Fibroblast of villous mesenchyme (primary cell): Measurements from ENCODE around the gene S1PR1. TPM values are rescaled to one million over a fixed set of nuclear protein-coding genes. Genes with fewer than 3 reads are reported as not detected.

ENCODE experiments used
- DNase-seq: peaks from one replicate; pipeline ENCODE4 v3.0.0-alpha.2; 2010; ENCODE audit warnings: low read depth
- H3K4me3 ChIP-seq: 2 replicates; pipeline ENCODE4 v1.5.1; 2011; ENCODE audit warnings: low read depth, mild to moderate bottlenecking, low read length
- total RNA-seq: library from RNA; depleted of rRNA; stranded (reverse); fragments of >200 nt; gene quantifications from 2 replicates; pipeline ENCODE4 v1.2.3, GENCODE V29; 2012
- TF ChIP-seq, protein P1 (sequence below): IDR thresholded peaks from 2 replicates; pipeline ENCODE4 v1.5.1; 2012; ENCODE audit warnings: low read depth, mild to moderate bottlenecking, low read length; ENCODE audit not compliant: insufficient read depth

S1PR1 gene
- total RNA-seq, 1 donor = 9.9 TPM

DNA sequence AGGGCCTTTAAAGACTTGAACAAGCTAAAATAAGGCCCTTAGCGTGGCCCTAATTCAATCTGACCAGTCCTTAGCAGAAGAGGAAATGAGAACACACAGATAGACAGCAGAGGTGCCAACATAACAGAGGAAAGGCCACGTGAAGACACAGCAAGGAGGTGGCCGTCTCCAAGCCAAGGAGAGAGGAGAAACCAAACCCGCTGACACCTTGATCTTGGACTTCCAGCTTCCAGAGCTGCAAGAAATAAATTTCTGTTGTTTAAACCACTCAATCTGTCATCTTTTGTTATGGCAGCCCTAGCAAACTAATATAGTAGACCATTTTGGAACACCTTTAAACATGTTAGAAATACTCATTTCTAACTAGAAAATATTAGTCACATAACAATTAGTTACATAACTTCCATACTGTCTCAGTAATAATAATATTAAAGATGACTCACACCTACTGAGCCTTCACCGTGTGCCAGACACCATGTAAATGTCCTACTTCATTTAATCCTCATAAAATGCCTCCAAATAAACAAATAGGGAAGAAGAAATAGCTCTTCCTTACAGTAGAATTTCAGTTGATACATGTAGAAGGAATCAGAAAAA is 47.9 kb downstream of the S1PR1 start:
- H3K4me3 ChIP-seq = no peak overlapping the region
- TF ChIP-seq, protein P1, sequence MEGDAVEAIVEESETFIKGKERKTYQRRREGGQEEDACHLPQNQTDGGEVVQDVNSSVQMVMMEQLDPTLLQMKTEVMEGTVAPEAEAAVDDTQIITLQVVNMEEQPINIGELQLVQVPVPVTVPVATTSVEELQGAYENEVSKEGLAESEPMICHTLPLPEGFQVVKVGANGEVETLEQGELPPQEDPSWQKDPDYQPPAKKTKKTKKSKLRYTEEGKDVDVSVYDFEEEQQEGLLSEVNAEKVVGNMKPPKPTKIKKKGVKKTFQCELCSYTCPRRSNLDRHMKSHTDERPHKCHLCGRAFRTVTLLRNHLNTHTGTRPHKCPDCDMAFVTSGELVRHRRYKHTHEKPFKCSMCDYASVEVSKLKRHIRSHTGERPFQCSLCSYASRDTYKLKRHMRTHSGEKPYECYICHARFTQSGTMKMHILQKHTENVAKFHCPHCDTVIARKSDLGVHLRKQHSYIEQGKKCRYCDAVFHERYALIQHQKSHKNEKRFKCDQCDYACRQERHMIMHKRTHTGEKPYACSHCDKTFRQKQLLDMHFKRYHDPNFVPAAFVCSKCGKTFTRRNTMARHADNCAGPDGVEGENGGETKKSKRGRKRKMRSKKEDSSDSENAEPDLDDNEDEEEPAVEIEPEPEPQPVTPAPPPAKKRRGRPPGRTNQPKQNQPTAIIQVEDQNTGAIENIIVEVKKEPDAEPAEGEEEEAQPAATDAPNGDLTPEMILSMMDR = no peak
- no peak for DNase-seq

DNA sequence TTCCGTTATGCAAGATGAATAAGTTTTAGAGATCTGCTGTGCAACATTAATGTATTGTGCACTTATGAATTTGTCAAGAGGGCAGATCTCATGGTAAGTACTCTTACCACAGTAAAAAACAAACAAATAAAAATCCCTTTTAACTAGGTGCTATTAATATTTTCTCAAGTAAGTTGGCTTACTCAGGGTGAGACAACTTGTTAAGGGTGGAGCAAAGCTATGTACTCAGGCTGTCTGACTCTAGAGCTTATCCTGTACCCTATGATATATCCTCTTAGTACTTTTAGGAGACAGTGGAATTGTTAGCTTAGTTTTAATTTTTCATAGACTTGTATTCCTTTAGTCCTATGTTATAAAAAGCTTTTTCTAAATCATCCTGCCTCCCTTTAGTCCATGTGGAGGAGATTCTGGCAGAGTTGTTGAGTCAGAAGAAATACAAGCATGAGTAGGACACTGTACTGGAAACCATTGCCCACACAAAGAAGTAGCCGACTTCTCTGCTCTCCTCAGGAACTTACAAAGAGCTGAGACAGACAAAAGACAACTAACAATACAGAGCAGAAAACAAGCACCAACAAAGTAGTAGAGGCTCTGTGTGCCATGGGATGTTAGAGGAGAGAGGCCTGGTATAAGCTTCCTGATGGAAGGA is 49.2 kb downstream of the S1PR1 start:
- TF ChIP-seq, protein P1 = no peak
- DNase-seq = no peak
- no peak overlapping the region for H3K4me3 ChIP-seq

DNA sequence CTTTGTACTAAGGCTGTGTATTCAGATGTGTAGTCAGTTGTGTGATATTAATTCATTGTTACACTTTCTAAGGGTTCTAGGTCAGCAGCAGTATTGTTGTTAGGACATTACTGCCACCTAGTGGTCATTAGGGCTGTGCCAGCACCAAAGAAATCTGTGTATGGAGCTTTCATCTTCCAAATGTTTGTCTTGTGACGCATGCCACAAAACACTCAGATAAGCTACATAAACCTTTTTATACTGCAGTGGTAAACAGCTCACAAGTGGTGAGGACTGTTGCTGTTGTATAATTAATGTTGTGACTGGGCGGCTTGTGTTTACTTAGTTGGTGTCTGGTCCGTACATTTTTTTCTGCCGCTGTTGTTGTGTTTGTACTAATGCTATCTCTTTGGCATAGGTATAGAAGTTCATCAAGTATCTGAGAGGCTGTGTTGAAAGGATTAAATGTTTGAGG is 51.7 kb downstream of the S1PR1 start:
- H3K4me3 ChIP-seq = peak overlapping the region; percentile 4
- TF ChIP-seq, protein P1 = peak; percentile 93

DNA sequence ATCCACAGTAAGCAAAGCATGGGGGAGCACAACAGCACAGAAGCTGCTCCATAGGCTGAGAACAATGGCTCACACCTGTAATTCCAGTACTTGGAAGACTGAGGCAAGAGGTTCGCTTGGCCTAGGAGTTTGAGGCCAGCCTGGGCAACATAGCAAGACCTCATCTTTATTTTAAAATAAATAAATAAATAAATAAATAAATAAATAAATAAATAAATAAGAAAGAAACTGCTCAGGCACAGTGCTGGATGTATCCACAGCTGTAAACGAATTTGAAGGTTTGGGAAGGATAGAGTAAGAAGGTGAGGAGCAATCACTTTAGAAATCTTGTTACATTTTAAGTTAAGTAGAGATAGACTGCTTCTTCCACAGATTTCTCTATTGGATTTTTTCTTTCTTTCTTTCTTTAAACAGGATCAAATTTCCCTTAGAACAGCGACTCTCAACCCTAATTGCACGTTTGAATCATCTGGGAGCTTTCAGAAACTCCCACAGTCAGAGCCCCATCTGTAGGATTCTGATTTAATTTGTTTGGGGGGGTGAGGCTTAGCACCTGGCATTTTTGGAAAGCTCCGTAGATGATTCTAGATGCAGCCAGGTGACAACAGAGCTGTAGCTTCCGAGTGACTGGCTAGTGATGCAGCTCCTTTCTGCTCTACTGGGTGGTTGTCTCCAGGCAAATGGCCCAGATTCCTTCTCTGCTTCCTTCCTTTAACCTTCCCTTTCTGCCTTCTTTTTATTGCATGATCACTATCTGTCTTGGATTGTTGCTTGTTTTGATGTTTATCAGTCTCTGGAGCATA is 53.5 kb downstream of the S1PR1 start:
- no peak overlapping the region for H3K4me3 ChIP-seq
- DNase-seq = no peak
- TF ChIP-seq, protein P1 = no peak

More for the DNA sequence above, 51.7 kb downstream of the S1PR1 start:
- peak; percentile 94 for DNase-seq

Other genes starting within 250 kb of the S1PR1 start
- 27.7 and 32.0 TPM in 2 replicates for gene DPH5, start 211.2 kb upstream of the S1PR1 start, total RNA-seq